ENCODE results near the gene NDUFS4.

- TF ChIP-seq GATA2 (IDR thresholded peaks at IDR 0.05; ENCODE audit: low read depth, low read length) (no peak), GATA3 (IDR thresholded peaks at IDR 0.05; ENCODE audit: low read depth, low read length) (no peak)
These were observed 20.1 kb downstream of the NDUFS4 start for GRCh38 chr5:53580547-53580946.
